Fibroblast of lung (primary cell): ENCODE results near the gene MMS22L.

Experiments used
- EZH2 ChIP-seq: IDR thresholded peaks from 2 replicates; pipeline ENCODE4 v1.5.1; 2012; ENCODE audit warnings: low read length, control low read depth, mild to moderate bottlenecking; ENCODE audit errors: missing control alignments
- TF ChIP-seq, protein P1 (sequence below), 2 donors: IDR thresholded peaks in 1 of 2; conservative IDR thresholded peaks in 1 of 2; 1 replicate in 1 of 2; 2 replicates in 1 of 2; pipeline ENCODE4 v1.5.1; 2011 to 2012; ENCODE audit warnings: low read length in 2 of 2, control low read depth in 1 of 2, inconsistent platforms in 1 of 2, low read depth in 1 of 2, mild to moderate bottlenecking in 1 of 2

DNA sequence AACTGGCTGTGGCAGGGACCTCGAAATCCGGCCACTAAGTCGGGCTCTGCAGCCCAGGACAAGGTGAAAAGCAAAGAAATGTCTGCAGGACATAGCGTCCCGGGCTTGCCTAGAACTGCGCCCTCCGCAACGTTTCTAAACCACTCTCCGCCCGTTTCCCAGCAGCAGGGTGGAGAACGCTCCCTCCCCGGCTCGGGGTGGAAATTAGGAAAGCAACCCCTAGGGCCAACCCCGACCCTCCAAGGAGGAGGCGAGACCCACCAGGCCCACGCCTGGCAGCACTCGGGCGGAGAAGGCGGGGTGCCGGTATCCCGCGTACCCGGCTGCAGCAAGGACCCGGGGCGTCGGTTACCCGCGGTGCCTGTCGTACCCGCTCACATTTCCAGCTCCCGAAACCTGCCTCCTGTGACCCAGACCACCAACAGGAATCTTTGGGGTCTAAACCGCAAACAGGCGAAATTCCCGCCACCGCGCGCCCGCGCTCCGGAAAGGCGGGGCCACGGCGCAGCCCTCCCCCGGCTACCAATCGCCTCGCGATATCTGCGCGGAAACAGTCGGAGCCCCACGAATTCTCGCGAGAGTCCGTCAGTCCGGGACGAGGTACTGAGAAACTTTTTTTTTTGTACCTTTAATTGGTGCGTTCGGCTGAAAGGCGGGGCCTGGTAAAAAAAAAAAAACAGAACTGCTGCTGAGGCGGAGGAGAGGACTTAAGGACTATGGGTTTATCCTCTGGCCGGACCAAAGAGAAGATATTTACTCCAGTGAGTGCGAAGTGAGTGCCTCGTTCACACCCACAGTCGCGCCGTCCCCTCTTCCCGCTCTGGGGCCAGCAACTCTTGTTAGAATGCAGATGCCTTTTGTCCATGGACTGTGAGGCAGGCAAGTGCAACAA is at the start of gene MMS22L:
- TF ChIP-seq EZH2, result no peak
- TF ChIP-seq, protein P1, sequence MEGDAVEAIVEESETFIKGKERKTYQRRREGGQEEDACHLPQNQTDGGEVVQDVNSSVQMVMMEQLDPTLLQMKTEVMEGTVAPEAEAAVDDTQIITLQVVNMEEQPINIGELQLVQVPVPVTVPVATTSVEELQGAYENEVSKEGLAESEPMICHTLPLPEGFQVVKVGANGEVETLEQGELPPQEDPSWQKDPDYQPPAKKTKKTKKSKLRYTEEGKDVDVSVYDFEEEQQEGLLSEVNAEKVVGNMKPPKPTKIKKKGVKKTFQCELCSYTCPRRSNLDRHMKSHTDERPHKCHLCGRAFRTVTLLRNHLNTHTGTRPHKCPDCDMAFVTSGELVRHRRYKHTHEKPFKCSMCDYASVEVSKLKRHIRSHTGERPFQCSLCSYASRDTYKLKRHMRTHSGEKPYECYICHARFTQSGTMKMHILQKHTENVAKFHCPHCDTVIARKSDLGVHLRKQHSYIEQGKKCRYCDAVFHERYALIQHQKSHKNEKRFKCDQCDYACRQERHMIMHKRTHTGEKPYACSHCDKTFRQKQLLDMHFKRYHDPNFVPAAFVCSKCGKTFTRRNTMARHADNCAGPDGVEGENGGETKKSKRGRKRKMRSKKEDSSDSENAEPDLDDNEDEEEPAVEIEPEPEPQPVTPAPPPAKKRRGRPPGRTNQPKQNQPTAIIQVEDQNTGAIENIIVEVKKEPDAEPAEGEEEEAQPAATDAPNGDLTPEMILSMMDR (conservative IDR thresholded peaks at IDR 0.05 in 1 of 2, IDR thresholded peaks at IDR 0.05 in 1 of 2; ENCODE audit: low read depth in 1 of 2, low read length in 2 of 2), result no peak
